ENCODE data around the gene NTPCR. TPM values are rescaled to one million over a fixed set of nuclear protein-coding genes. Genes with fewer than 3 reads are reported as not detected.

The NTPCR gene
- polyA plus RNA-seq, 1 donor (not counting 4 experiments of a cell fraction or from before 2014, with no cell fraction given) = 40.0 TPM

- DNase-seq (ENCODE audit: low read depth, low spot score) (no peak), FAIRE-seq (no peak)
These were observed 66.4 kb downstream of the NTPCR start for GRCh38 chr1:233016798-233017197.

GRCh38 chr1:233019083-233019482 is 68.7 kb downstream of the NTPCR start:
- peaks cover 0 to 8% of the 10 kb centered on the region in 2 experiments for H3K36me3 ChIP-seq (ENCODE audit: control insufficient read depth in 2 of 2, extremely low read depth in 1 of 2, insufficient read depth in 2 of 2, low read length in 2 of 2)
- H3K9ac ChIP-seq (ENCODE audit: control insufficient read depth, extremely low read depth, insufficient read depth, low read length) = no peak overlapping the region
- H3K4me3 ChIP-seq (ENCODE audit: control insufficient read depth in 2 of 3, extremely low read depth in 1 of 3, insufficient read depth in 2 of 3, low read depth in 1 of 3, low read length in 3 of 3) = no peak overlapping the region
- no peaks in the 10 kb centered on the region for H3K9me3 ChIP-seq (ENCODE audit: control insufficient read depth, low read depth, low read length)
- dilution Hi-C loops (cut with MboI; ENCODE audit: extremely low pct_ligation_motif_present, low sequenced_read_pairs) = no loop called here
- H4K20me1 ChIP-seq (ENCODE audit: control insufficient read depth, extremely low read depth, insufficient read depth, low read length) = no peaks in the 10 kb centered on the region
- no peaks in the 10 kb centered on the region for H3K79me2 ChIP-seq (ENCODE audit: control insufficient read depth, insufficient read depth, low read length)
- no peak for FAIRE-seq
- no peak overlapping the region for H3K4me2 ChIP-seq (ENCODE audit: control insufficient read depth, extremely low read depth, insufficient read depth, low read depth, low read length)
- no peak overlapping the region for H3K27ac ChIP-seq (ENCODE audit: control insufficient read depth, insufficient read depth, low read length)
- no peak overlapping the region for H2AFZ ChIP-seq (ENCODE audit: control insufficient read depth, low read length)
- TF ChIP-seq EZH2 (IDR thresholded peaks at IDR 0.05; ENCODE audit: low read length) = no peak
- TF ChIP-seq CTCF (optimal IDR thresholded peaks at IDR 0.05 in 1 of 3, IDR thresholded peaks at IDR 0.05 in 1 of 3, conservative IDR thresholded peaks at IDR 0.05 in 1 of 3; ENCODE audit: extremely low read depth in 1 of 3, insufficient read depth in 2 of 3, low read length in 3 of 3) = no peak
- H3K9me1 ChIP-seq (ENCODE audit: control insufficient read depth, extremely low read depth, insufficient read depth, low read length) = no peaks in the 10 kb centered on the region
- H3K4me1 ChIP-seq (ENCODE audit: control insufficient read depth, extremely low read depth, insufficient read depth, low read length) = no peaks in the 10 kb centered on the region
- DNase-seq (ENCODE audit: low read depth, low spot score) = no peak
- H3K27me3 ChIP-seq (ENCODE audit: control insufficient read depth, extremely low read depth, insufficient read depth, low read length) = no peaks in the 10 kb centered on the region

More at GRCh38 chr1:233016798-233017197, 66.4 kb downstream of the NTPCR start:
- no peaks in the 10 kb centered on the region for H4K20me1 ChIP-seq (ENCODE audit: control insufficient read depth, extremely low read depth, insufficient read depth, low read length)
- H2AFZ ChIP-seq (ENCODE audit: control insufficient read depth, low read length) = no peak overlapping the region
- dilution Hi-C loops (cut with MboI; ENCODE audit: extremely low pct_ligation_motif_present, low sequenced_read_pairs) = no loop called here
- no peaks in the 10 kb centered on the region for H3K79me2 ChIP-seq (ENCODE audit: control insufficient read depth, insufficient read depth, low read length)
- H3K27me3 ChIP-seq (ENCODE audit: control insufficient read depth, extremely low read depth, insufficient read depth, low read length) = no peaks in the 10 kb centered on the region
- H3K4me1 ChIP-seq (ENCODE audit: control insufficient read depth, extremely low read depth, insufficient read depth, low read length) = no peaks in the 10 kb centered on the region
- H3K9ac ChIP-seq (ENCODE audit: control insufficient read depth, extremely low read depth, insufficient read depth, low read length) = no peak overlapping the region
- no peak overlapping the region for H3K4me2 ChIP-seq (ENCODE audit: control insufficient read depth, extremely low read depth, insufficient read depth, low read depth, low read length)
- no peaks in the 10 kb centered on the region for H3K9me3 ChIP-seq (ENCODE audit: control insufficient read depth, low read depth, low read length)
- no peak overlapping the region for H3K4me3 ChIP-seq (ENCODE audit: control insufficient read depth in 2 of 3, extremely low read depth in 1 of 3, insufficient read depth in 2 of 3, low read depth in 1 of 3, low read length in 3 of 3)
- H3K9me1 ChIP-seq (ENCODE audit: control insufficient read depth, extremely low read depth, insufficient read depth, low read length) = no peaks in the 10 kb centered on the region
- TF ChIP-seq EZH2 (IDR thresholded peaks at IDR 0.05; ENCODE audit: low read length) (no peak), CTCF (optimal IDR thresholded peaks at IDR 0.05 in 1 of 3, IDR thresholded peaks at IDR 0.05 in 1 of 3, conservative IDR thresholded peaks at IDR 0.05 in 1 of 3; ENCODE audit: extremely low read depth in 1 of 3, insufficient read depth in 2 of 3, low read length in 3 of 3) (no peak)
- no peak overlapping the region for H3K27ac ChIP-seq (ENCODE audit: control insufficient read depth, insufficient read depth, low read length)
- peaks cover 0 to 10% of the 10 kb centered on the region in 2 experiments for H3K36me3 ChIP-seq (ENCODE audit: control insufficient read depth in 2 of 2, extremely low read depth in 1 of 2, insufficient read depth in 2 of 2, low read length in 2 of 2)
